SH-SY5Y (cell line): ENCODE measurements around the gene PDPR.

Source experiments
- GATA2 ChIP-seq: IDR thresholded peaks from 2 replicates; pipeline ENCODE4 v1.6.1; 2011; ENCODE audit warnings: mild to moderate bottlenecking, low read depth, low read length
- GATA3 ChIP-seq: IDR thresholded peaks from 2 replicates; pipeline ENCODE4 v1.6.1; 2011; ENCODE audit warnings: low read depth, mild to moderate bottlenecking, low read length, moderate library complexity

DNA sequence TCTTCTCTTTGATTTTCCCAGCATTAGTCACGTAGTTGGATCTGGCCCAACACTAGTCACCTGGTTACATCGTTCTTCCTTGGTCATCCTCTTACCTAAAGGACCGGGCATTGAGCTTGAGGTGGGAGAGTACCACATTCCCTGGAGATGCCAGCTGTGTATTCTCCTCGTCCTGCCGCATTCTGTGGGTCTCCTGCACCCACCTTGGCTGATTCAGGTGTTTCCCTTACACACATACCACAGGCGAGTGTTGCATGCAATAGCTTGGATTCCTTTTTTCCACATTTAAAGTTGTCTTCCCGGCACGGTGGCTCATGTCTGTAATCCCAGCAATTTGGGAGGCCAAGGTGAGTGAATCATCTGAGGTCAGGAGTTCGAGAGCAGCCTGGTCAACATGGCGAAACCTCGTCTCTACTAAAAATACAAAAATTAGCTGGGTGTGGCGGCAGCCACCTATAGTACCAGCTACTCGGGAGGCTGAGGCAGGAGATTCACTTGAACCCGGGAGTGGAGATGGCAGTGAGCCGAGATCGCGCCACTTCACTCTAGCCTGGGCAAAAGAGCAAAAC lies 37.9 kb downstream of the PDPR start:
- TF ChIP-seq GATA2 (no peak), GATA3 (no peak)
